GM12878 (cell line): Measurements from ENCODE around the gene TREML2. TPM values are rescaled to one million over a fixed set of nuclear protein-coding genes. Genes with fewer than 3 reads are reported as not detected.

Experiments used
- ATAC-seq: fragments of 200-7000 bp; cut with Tn5 transposase; 3 replicates; pipeline ENCODE4 v1.9.1; 2020; ENCODE audit warnings: mild to moderate bottlenecking, moderate library complexity
- BruUV-seq: library from RNA; stranded (reverse); fragments of 400-500 nt; replicated peaks from 2 replicates; lab custom pipeline; 2021; lab: Mats Ljungman, UMichigan
- CTCF ChIA-PET: fragments of 300-600 bp; sonication (Branson Sonifier 250); formaldehyde crosslinking; extraction: SDS; loops from one replicate; lab custom pipeline; 2021; ENCODE audit warnings: inconsistent platforms; lab: Yijun Ruan, JAX
- POLR2A ChIA-PET: fragments of 350-600 bp; formaldehyde crosslinking; extraction: SDS; loops from one replicate; lab custom pipeline; 2021; ENCODE audit warnings: inconsistent platforms; lab: Charles Lee
- RAD21 ChIA-PET: fragments of 300-600 bp; sonication (Branson Sonifier 250); formaldehyde crosslinking; loops from one replicate; lab custom pipeline; 2023; ENCODE audit warnings: antibody characterized with exemption; ENCODE audit not compliant: unreplicated experiment; lab: Charles Lee
- SMC1A ChIA-PET: fragments of 300-600 bp; sonication (Branson Sonifier 250); formaldehyde crosslinking; loops from one replicate; lab custom pipeline; 2023; ENCODE audit not compliant: unreplicated experiment, uncharacterized antibody; lab: Charles Lee
- DNase-seq: peaks from one replicate; pipeline ENCODE4 v3.0.0-alpha.2; 2011; ENCODE audit warnings: low read depth, low spot score
- FAIRE-seq: peaks from 3 replicates; lab custom pipeline; 2011; peaks lifted over from hg19 to GRCh38; lab: Jason Lieb, UNC
- H2AFZ ChIP-seq: 2 replicates; pipeline ENCODE4 v1.6.0; 2011; ENCODE audit warnings: low read depth, low read length, control low read depth; ENCODE audit not compliant: control insufficient read depth
- H3K27ac ChIP-seq: 2 replicates; pipeline ENCODE4 v1.5.1; 2011; ENCODE audit warnings: control low read depth; ENCODE audit not compliant: control insufficient read depth, insufficient read depth
- H3K27me3 ChIP-seq, 2 experiments: replicated peaks in 1 of 2; 2 replicates each; pipeline versions ENCODE4 v1.6.0 to v1.6.1; 2011; ENCODE audit warnings: low read length in 1 of 2; ENCODE audit not compliant: control insufficient read depth in 2 of 2, insufficient read depth in 2 of 2
- H3K36me3 ChIP-seq, 2 experiments: 2 replicates each; pipeline ENCODE4 v1.5.1; 2011; ENCODE audit warnings: low read length in 1 of 2; ENCODE audit not compliant: control insufficient read depth in 2 of 2, insufficient read depth in 2 of 2
- H3K4me1 ChIP-seq: 2 replicates; pipeline ENCODE4 v1.6.1; 2011; ENCODE audit warnings: mild to moderate bottlenecking, low read length, moderate library complexity, mixed read lengths; ENCODE audit not compliant: control insufficient read depth, insufficient read depth
- H3K4me2 ChIP-seq: 2 replicates; pipeline ENCODE4 v1.6.0; 2011; ENCODE audit warnings: control low read depth; ENCODE audit not compliant: control insufficient read depth, insufficient read depth
- H3K4me3 ChIP-seq: fragments of 200-600 bp; sonication (generic); 2 replicates; pipeline ENCODE4 v1.5.1; 2016
- H3K79me2 ChIP-seq: 2 replicates; pipeline ENCODE4 v1.6.0; 2011; ENCODE audit warnings: low read length; ENCODE audit not compliant: control insufficient read depth, insufficient read depth
- H3K9ac ChIP-seq: 2 replicates; pipeline ENCODE4 v1.8.0; 2011; ENCODE audit warnings: low read length, control low read depth, mixed read lengths; ENCODE audit not compliant: control insufficient read depth, insufficient read depth
- H3K9me3 ChIP-seq: replicated peaks from 3 replicates; pipeline ENCODE4 v1.5.1; 2011; ENCODE audit warnings: mild to moderate bottlenecking, low read length; ENCODE audit not compliant: control insufficient read depth, insufficient read depth
- H4K20me1 ChIP-seq: 2 replicates; pipeline ENCODE4 v1.6.0; 2011; ENCODE audit not compliant: control insufficient read depth, insufficient read depth
- E2F8 ChIP-seq: fragments of 450-650 bp; IDR thresholded peaks from 2 replicates; pipeline ENCODE4 v1.6.1; 2018; ENCODE audit warnings: mild to moderate bottlenecking, low read depth, moderate library complexity; ENCODE audit not compliant: partially characterized antibody
- HDAC2 ChIP-seq: fragments of 200-600 bp; sonication (generic); IDR thresholded peaks from 2 replicates; pipeline ENCODE4 v1.6.1; 2017
- HDAC6 ChIP-seq: fragments of 200-600 bp; sonication (generic); IDR thresholded peaks from one replicate; pipeline ENCODE4 v1.8.0; 2017; ENCODE audit warnings: antibody characterized with exemption; ENCODE audit not compliant: unreplicated experiment
- HSF1 ChIP-seq: fragments of 150-350 bp; IDR thresholded peaks from 2 replicates; pipeline ENCODE4 v1.6.1; 2014; ENCODE audit warnings: mild to moderate bottlenecking, low read depth, low read length
- NRF1 ChIP-seq: conservative IDR thresholded peaks from 2 replicates; pipeline ENCODE4 v1.6.1; 2011; ENCODE audit warnings: mild to moderate bottlenecking, low read depth, low read length, improper control_type of control experiment
- RAD21 ChIP-seq: IDR thresholded peaks from 2 replicates; pipeline ENCODE4 v1.6.1; 2011; ENCODE audit warnings: mild to moderate bottlenecking, low read depth, low read length, moderate library complexity; ENCODE audit not compliant: insufficient read depth
- REST ChIP-seq: IDR thresholded peaks from 2 replicates; pipeline ENCODE4 v1.6.1; 2012; ENCODE audit warnings: mild to moderate bottlenecking, low read depth, low read length
- WGBS: methylation state at CpG from one replicate; pipeline ENCODE4 v1.1.6; 2016; ENCODE audit warnings: low lambda C conversion rate; ENCODE audit not compliant: insufficient replicate concordance, insufficient coverage; ENCODE audit errors: missing lambda C conversion rate; 5-methylcytosine and 5-hydroxymethylcytosine counted together
- in situ Hi-C: fragments of 300-500 bp; cut with MboI; formaldehyde crosslinking; loops from 9 replicates; pipeline ENCODE4 v1.14.3; 2018; ENCODE audit warnings: mixed read lengths
- intact Hi-C: fragments of 100-400 bp; cut with micrococcal nuclease; formaldehyde crosslinking; loops from one replicate; pipeline ENCODE4 v1.14.2; 2022; ENCODE audit not compliant: unreplicated experiment
- polyA plus RNA-seq, 11 experiments: library from polyadenylated mRNA; depleted of rRNA in 4 of 11; unstranded in 6 of 11; stranded (reverse) in 5 of 11; fragments of >200 nt; fragmentation: Nextera tagmentation in 4 of 11; fragmentation: Illumina TruSeq in 1 of 11; extraction: Ambion mirVana in 4 of 11; extraction: Trizol in 1 of 11; gene quantifications; 1 replicate in 1 of 11; 2 replicates in 10 of 11; pipeline versions ENCODE4 v1.2.1 to v1.2.3, GENCODE V29; 2011 to 2016; ENCODE audit warnings: inconsistent platforms in 2 of 11, missing spikeins in 2 of 11, low read depth in 1 of 11
- total RNA-seq, 4 experiments: library from RNA; depleted of rRNA in 3 of 4; stranded (reverse); fragments of >200 nt in 3 of 4; fragmentation: Illumina TruSeq in 1 of 4; extraction: Trizol in 1 of 4; gene quantifications; 2 replicates each; pipeline versions ENCODE4 v1.2.1 to v1.2.3, GENCODE V29; 2013 to 2021

The TREML2 gene
- total and polyA plus RNA-seq, 10 of the 15 experiments (the other 5 are each of a cell fraction or from before 2014, with no cell fraction given): 0.49 to 9.1 (median 7.3) TPM

DNA sequence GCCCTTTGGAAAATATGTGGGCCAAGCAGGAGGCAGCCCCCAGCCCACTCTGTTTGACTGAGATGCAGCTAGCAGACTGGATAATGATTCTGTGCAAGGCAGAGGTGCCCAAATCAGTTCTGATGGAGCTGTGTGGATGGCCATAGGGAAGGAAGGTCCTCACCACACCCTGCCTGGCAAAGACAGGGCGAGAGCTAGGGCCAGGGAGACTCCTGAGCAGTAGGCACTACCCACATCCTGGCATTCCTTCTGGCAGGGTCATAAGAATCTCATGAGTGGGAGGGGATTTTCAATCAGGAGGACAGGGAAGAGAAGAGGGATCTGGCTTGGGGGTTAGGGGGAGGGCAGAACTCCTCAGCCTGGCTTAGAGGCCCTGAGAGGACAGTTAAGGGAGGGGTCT, 19.4 kb downstream of the TREML2 start:
- H3K4me1 ChIP-seq: no peaks in the 10 kb centered on the region
- no peak overlapping the region for H2AFZ ChIP-seq
- no TSS peak for BruUV-seq
- SMC1A ChIA-PET: interaction anchor here (1.0 to 2.0 kb wide), 15 partner anchors 8 to 152 kb away, joined by 3 to 17 read pairs (median 4); partner anchors contain the start of gene TREML2
- DNase-seq: no peak
- H3K4me2 ChIP-seq: no peak overlapping the region
- H3K36me3 ChIP-seq: no peaks in the 10 kb centered on the region
- in situ Hi-C loops (no loop called here), intact Hi-C loops (no loop called here)
- RAD21 ChIA-PET: interaction anchor here (1.1 to 2.4 kb wide), 6 partner anchors 89 to 140 kb away, joined by 3 to 14 read pairs (median 5); no protein-coding TSS in a partner anchor
- no peak overlapping the region for H3K27ac ChIP-seq
- ATAC-seq: no peak
- FAIRE-seq: no peak
- H3K9ac ChIP-seq: no peak overlapping the region
- no peak for TF ChIP-seq HDAC6
- TF ChIP-seq E2F8: no peak
- H3K27me3 ChIP-seq: no peaks in the 10 kb centered on the region
- H3K9me3 ChIP-seq: no peaks in the 10 kb centered on the region
- CTCF ChIA-PET: interaction anchor here (0.6 to 3.7 kb wide), 21 partner anchors 10 to 150 kb away, joined by 3 to 49 read pairs (median 5); partner anchors contain the start of genes NFYA, OARD1, TREML2 and UNC5CL
- H3K79me2 ChIP-seq: no peaks in the 10 kb centered on the region
- POLR2A ChIA-PET: interaction anchor here (0.7 kb wide), 1 partner anchor 39 kb away, joined by 3 read pairs; no protein-coding TSS in a partner anchor
- H3K4me3 ChIP-seq: no peak overlapping the region
- no peaks in the 10 kb centered on the region for H4K20me1 ChIP-seq
- WGBS: 0% methylated on average over 1 of the region's 1 CpG

DNA sequence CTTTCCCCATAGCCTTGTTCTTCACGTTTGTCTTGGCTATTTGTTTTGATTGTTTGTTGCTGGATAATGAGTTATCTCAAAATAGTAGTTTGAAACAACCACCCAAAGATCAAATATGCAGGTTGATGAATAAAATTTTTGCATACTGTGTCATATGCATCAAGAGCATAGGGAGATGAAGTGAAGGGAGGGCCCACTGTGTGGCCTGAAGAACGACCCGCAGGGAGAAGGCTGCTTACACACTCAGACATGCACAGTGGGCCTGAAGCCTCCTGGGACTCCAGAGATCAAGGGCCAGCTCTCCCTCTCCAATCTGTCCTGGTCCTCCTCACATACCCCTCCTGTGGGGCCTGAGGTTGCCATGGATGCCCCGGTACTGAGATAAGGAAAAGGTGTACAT, 21.8 kb downstream of the TREML2 start:
- no peaks in the 10 kb centered on the region for H3K27me3 ChIP-seq
- POLR2A ChIA-PET: no interaction called here
- intact Hi-C loops (no loop called here), in situ Hi-C loops (no loop called here)
- FAIRE-seq (no peak), DNase-seq (no peak), ATAC-seq (no peak)
- H4K20me1 ChIP-seq: no peaks in the 10 kb centered on the region
- no peak overlapping the region for H2AFZ ChIP-seq
- no peak overlapping the region for H3K4me3 ChIP-seq
- no peaks in the 10 kb centered on the region for H3K36me3 ChIP-seq
- H3K9ac ChIP-seq: no peak overlapping the region
- RAD21 ChIA-PET: no interaction called here
- no peaks in the 10 kb centered on the region for H3K79me2 ChIP-seq
- CTCF ChIA-PET: no interaction called here
- no peaks in the 10 kb centered on the region for H3K9me3 ChIP-seq
- no TSS peak for BruUV-seq
- SMC1A ChIA-PET: no interaction called here
- no peaks in the 10 kb centered on the region for H3K4me1 ChIP-seq
- 57% methylated on average over 4 of the region's 4 CpGs for WGBS
- H3K4me2 ChIP-seq: no peak overlapping the region
- H3K27ac ChIP-seq: no peak overlapping the region
- TF ChIP-seq HDAC2 (no peak), REST (no peak), RAD21 (no peak), HSF1 (no peak), NRF1 (no peak)
